Neutrophil (primary cell): ENCODE data around the gene CAPN15.

Experiments
- H3K27ac ChIP-seq: fragments of 200-600 bp; sonication (generic); 2 replicates; pipeline ENCODE4 v1.5.1; 2016; ENCODE audit warnings: mild to moderate bottlenecking, moderate library complexity
- H3K27me3 ChIP-seq: fragments of 200-600 bp; sonication (generic); 2 replicates; pipeline ENCODE4 v1.6.0; 2016; ENCODE audit warnings: mild to moderate bottlenecking
- H3K36me3 ChIP-seq: fragments of 200-600 bp; sonication (generic); 2 replicates; pipeline ENCODE4 v1.5.1; 2017
- H3K4me1 ChIP-seq, 2 experiments: fragments of 200-600 bp in 1 of 2; sonication (generic) in 1 of 2; 1 replicate in 1 of 2; 2 replicates in 1 of 2; pipeline versions ENCODE4 v1.5.1 to v1.6.1; 2013 to 2016; ENCODE audit warnings: low read depth in 1 of 2, low read length in 1 of 2, mild to moderate bottlenecking in 1 of 2, moderate library complexity in 1 of 2; ENCODE audit not compliant: control insufficient read depth in 1 of 2, insufficient read depth in 1 of 2
- H3K4me3 ChIP-seq, 2 experiments: fragments of 200-600 bp in 1 of 2; sonication (generic) in 1 of 2; 1 replicate in 1 of 2; 2 replicates in 1 of 2; pipeline ENCODE4 v1.5.1; 2013 to 2016; ENCODE audit warnings: low read depth in 1 of 2, low read length in 1 of 2, mild to moderate bottlenecking in 1 of 2, moderate library complexity in 1 of 2
- H3K9me3 ChIP-seq: fragments of 200-600 bp; sonication (generic); 2 replicates; pipeline ENCODE4 v1.5.1; 2016
- TF ChIP-seq, protein P1 (sequence below): fragments of 200-600 bp; sonication (generic); IDR thresholded peaks from 2 replicates; pipeline ENCODE4 v1.5.1; 2016; ENCODE audit warnings: antibody characterized with exemption

CAPN15 gene

DNA sequence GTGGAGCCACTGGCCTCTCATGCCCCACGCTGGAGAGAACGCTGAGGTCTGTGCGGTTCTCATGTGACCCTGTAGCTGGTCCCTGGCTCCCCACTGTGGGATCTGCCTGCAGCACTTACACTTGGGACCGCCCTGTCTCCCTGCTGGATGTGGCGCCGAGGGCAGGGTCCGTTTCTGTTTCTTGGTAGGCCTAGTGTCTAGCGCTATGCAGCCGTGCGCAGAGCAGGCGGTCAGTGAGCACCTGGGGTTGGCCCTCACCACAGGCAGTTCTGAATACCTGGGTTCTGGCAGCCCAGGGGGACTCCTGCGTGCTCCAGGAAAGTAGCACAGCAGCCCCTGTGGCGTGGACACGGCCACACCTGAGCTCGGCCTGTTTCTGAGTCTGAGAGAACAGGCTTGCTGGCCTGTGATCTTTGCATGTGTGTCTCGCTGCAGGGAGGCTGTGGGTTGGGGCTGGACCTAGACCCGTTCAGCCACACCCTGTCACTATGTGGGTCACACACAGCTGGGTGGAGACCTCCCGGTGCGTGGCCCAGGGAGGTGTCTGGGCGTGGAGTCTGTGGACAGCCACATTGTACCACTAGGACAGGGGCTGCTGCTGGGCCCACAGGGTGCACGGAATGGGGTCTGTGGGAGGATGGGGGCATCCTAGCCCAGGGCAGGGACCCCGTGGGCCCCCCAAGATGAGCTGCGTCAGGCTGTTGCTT is 2.8 kb downstream of the CAPN15 start:
- H3K4me3 ChIP-seq: no peak overlapping the region
- H3K9me3 ChIP-seq: no peaks in the 10 kb centered on the region
- H3K36me3 ChIP-seq: no peaks in the 10 kb centered on the region
- H3K27me3 ChIP-seq: no peaks in the 10 kb centered on the region
- H3K4me1 ChIP-seq: peaks cover 24 to 28% of the 10 kb centered on the region in 2 experiments
- no peak overlapping the region for H3K27ac ChIP-seq
- TF ChIP-seq, protein P1, sequence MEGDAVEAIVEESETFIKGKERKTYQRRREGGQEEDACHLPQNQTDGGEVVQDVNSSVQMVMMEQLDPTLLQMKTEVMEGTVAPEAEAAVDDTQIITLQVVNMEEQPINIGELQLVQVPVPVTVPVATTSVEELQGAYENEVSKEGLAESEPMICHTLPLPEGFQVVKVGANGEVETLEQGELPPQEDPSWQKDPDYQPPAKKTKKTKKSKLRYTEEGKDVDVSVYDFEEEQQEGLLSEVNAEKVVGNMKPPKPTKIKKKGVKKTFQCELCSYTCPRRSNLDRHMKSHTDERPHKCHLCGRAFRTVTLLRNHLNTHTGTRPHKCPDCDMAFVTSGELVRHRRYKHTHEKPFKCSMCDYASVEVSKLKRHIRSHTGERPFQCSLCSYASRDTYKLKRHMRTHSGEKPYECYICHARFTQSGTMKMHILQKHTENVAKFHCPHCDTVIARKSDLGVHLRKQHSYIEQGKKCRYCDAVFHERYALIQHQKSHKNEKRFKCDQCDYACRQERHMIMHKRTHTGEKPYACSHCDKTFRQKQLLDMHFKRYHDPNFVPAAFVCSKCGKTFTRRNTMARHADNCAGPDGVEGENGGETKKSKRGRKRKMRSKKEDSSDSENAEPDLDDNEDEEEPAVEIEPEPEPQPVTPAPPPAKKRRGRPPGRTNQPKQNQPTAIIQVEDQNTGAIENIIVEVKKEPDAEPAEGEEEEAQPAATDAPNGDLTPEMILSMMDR: no peak

DNA sequence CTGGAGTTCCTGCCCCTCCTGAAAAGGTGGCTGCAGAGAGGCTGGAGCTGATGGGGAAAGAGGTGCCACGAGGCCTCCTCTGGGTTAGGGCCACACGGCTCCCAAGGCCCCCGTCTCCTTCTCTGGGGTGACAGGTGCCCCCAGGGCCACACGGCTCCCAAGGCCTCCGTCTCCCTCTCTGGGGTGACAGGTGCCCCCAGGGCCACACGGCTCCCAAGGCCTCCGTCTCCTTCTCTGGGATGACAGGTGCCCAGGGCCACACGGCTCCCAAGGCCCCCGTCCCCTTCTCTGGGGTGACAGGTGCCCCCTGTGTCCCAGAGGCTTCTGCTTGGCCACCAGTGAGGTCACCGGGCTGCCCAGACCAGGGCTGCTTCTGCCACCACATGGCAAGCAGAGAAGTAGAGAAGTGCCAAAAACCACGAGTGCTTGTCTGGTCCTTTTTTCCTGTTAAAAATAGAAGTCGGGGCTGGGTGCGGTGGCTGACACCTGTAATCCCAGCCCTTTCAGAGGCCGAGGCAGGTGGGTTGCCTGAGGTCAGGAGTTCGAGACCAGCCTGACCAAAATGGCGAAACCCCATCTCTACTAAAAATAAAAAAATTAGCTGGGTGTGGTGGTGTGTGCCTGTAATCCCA is 4.1 kb downstream of the CAPN15 start:
- Histone ChIP-seq H3K4me1 (peaks cover 21 to 23% of the 10 kb centered on the region in 2 experiments), H3K27ac (no peak overlapping the region)

DNA sequence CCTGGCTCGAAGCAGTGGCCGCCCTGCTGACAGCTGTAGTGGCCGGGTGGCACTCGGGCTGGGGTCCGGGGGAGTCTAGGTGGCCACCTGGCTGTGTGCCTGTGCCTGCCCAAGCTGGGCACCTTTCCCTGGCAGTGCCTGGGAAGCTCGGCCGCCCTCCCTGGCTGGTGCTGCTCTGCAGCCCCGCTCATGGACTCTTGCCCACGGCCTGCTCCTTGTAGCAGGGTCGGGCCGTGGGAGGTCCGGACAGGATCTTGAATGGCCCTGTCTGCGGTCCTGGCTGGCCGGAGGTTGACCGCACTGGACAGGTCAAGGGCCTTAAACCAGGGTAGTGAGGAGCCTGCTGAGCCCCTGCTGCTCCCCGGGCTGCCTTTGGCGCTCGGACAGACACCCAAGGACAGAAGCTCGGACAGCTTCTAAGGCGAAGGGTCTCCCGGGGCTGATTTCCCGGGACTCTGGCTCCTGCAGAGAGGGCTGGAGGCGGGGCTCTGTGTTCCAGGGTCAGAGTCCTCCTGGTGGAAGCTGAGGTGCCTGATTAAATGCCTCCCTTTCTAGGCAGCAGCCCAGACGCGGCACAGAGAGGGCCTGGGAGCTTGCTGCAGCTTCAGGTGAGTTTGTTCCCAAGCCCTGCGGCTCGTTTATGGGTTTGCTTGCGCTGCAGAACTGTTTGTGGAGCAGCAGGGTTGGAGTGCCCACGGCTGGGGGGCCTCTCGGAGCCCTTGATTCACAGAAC is 6.0 kb downstream of the CAPN15 start:
- peaks cover 11 to 13% of the 10 kb centered on the region in 2 experiments for H3K4me1 ChIP-seq
- no peak overlapping the region for H3K27ac ChIP-seq
- peaks cover 31% of the 10 kb centered on the region for H3K36me3 ChIP-seq
- H3K27me3 ChIP-seq: no peaks in the 10 kb centered on the region
- H3K9me3 ChIP-seq: no peaks in the 10 kb centered on the region
- TF ChIP-seq, protein P1: no peak
- H3K4me3 ChIP-seq: no peak overlapping the region

More for the DNA sequence above, 4.1 kb downstream of the CAPN15 start:
- Histone ChIP-seq H3K9me3 (no peaks in the 10 kb centered on the region), H3K4me3 (no peak overlapping the region), H3K36me3 (peaks cover 11% of the 10 kb centered on the region), H3K27me3 (no peaks in the 10 kb centered on the region)
- TF ChIP-seq, protein P1: no peak

DNA sequence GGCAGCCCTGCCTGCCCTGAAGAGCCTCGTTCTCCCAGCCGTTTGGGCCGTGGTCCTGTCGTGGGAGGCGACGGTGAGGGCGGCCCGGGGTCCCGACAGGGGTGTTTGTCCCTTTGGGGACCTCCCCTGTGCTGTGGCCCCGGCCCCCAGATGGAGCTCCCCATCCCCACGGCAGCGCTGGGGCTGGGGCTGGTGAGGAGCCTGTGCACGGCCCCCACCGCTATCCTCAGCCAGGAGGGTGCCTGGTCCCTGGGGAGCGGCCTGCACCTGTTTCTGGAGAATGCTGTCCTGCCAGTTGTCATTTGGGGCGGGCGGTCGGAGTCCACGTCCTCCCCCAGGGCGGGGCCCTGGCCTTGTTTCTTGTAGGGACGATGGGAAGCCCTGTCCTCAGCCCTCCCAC is 6.6 kb downstream of the CAPN15 start:
- Histone ChIP-seq H3K9me3 (no peaks in the 10 kb centered on the region), H3K27ac (no peak overlapping the region), H3K4me3 (no peak overlapping the region), H3K27me3 (no peaks in the 10 kb centered on the region), H3K4me1 (peaks cover 5 to 7% of the 10 kb centered on the region in 2 experiments), H3K36me3 (peaks cover 31% of the 10 kb centered on the region)
- TF ChIP-seq, protein P1: no peak

DNA sequence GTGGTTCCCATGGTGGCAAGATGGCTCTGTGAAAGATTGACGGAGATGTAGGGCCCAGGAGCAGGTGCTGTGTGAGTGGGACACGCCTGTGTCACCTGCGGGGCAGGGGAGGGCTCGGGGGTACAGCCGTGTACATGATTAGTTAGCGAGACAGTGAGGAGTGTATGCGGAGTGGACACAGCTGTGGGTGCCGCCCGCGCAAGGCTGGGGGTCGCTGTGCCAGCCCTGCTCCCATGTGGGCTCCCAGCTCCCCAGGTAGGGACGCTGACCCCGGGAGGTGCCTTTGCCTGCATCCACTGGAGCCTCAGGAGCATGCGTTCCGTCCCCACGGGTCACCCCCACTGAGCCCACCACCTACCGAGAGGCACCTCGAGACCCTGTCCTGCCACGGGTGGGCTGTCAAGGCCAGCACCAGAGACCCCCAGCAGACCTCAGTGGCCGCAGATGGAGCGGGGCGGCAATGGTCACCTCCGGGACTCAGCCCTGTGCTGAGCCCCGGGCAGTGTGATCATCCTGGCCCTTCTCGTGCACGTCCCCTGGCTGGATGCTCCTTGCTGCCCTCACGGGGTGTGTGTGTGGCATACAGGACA is 7.4 kb downstream of the CAPN15 start:
- Histone ChIP-seq H3K27ac (no peak overlapping the region), H3K27me3 (no peaks in the 10 kb centered on the region), H3K36me3 (peaks cover 31% of the 10 kb centered on the region), H3K4me3 (no peak overlapping the region), H3K9me3 (no peaks in the 10 kb centered on the region), H3K4me1 (no peaks in the 10 kb centered on the region)
- TF ChIP-seq, protein P1: no peak
